Mammary epithelial cell (primary cell): ENCODE results near the gene LIME1.

Source experiments
- CTCF ChIP-seq, 2 donors: IDR thresholded peaks in 1 of 2; conservative IDR thresholded peaks in 1 of 2; 2 replicates each; pipeline ENCODE4 v1.5.1; 2011 to 2012; ENCODE audit warnings: inconsistent platforms in 2 of 2, low read length in 2 of 2, mild to moderate bottlenecking in 2 of 2, control low read depth in 1 of 2, low read depth in 1 of 2; ENCODE audit not compliant: insufficient read depth in 1 of 2; ENCODE audit errors: extremely low read depth in 1 of 2
- EZH2 ChIP-seq: IDR thresholded peaks from 2 replicates; pipeline ENCODE4 v1.6.1; 2012; ENCODE audit warnings: low read length, inconsistent platforms, borderline replicate concordance

GRCh38 chr20:63748934-63749270 is 12.4 kb downstream of the LIME1 start:
- TF ChIP-seq CTCF (conservative IDR thresholded peaks at IDR 0.05 in 1 of 2, IDR thresholded peaks at IDR 0.05 in 1 of 2; ENCODE audit: extremely low read depth in 1 of 2, insufficient read depth in 1 of 2, low read depth in 1 of 2, low read length in 2 of 2) (no peak), EZH2 (no peak)
